Measurements from ENCODE around the gene MYMX. TPM values are rescaled to one million over a fixed set of nuclear protein-coding genes. Genes with fewer than 3 reads are reported as not detected.

Gene MYMX
- total RNA-seq, 8 experiments from 2014 or later = 0.27 to 0.38 TPM; not detected in 6

Other genes starting within 250 kb of the MYMX start
- gene MRPL14, start 89.5 kb upstream of the MYMX start, total RNA-seq = 10 to 100 TPM; 34.3 to 82.4 (median 56.0) TPM
- gene TMEM63B, start 89.4 kb upstream of the MYMX start, total RNA-seq = 10 to 100 TPM; 29.1 to 51.4 (median 38.5) TPM
- under 1 TPM in 3 of 8 experiments, not detected in 5; 0.13 to 0.71 (median 0.20) TPM for gene CAPN11, start 58.1 kb upstream of the MYMX start, total RNA-seq
- gene SLC29A1, start 6.7 kb downstream of the MYMX start, total RNA-seq = 10 to 100 TPM in 7 of 8 experiments, 1 to 10 TPM in 1; 3.8 to 58.8 (median 24.4) TPM
- 1,000 to 10,000 TPM in 1 of 8 experiments, 100 to 1,000 TPM in 7; 588 to 1,345 (median 878) TPM for gene HSP90AB1, start 30.2 kb downstream of the MYMX start, total RNA-seq
- gene SLC35B2, start 40.6 kb downstream of the MYMX start, total RNA-seq = 10 to 100 TPM; 14.4 to 53.7 (median 41.0) TPM
- gene NFKBIE, start 48.6 kb downstream of the MYMX start, total RNA-seq = 10 to 100 TPM in 1 of 8 experiments, 1 to 10 TPM in 7; 5.0 to 10.6 (median 8.0) TPM
- 10 to 100 TPM in 5 of 8 experiments, 1 to 10 TPM in 1, under 1 TPM in 2; 0.41 to 21.4 (median 14.3) TPM for gene TMEM151B, start 53.5 kb downstream of the MYMX start, total RNA-seq
- gene AARS2, start 96.4 kb downstream of the MYMX start, total RNA-seq = 10 to 100 TPM in 6 of 8 experiments, 1 to 10 TPM in 2; 6.5 to 19.5 (median 11.5) TPM
- not detected for gene SPATS1, start 125.7 kb downstream of the MYMX start, total RNA-seq
- 10 to 100 TPM; 15.4 to 39.9 (median 27.6) TPM for gene CDC5L, start 170.8 kb downstream of the MYMX start, total RNA-seq

All from motor neuron (in vitro differentiated cells).